HepG2 (cell line): ENCODE measurements around the gene SPACA4. TPM values are rescaled to one million over a fixed set of nuclear protein-coding genes. Genes with fewer than 3 reads are reported as not detected.

Experiments used
- EEA1 ChIP-seq: sonication (generic); formaldehyde crosslinking; IDR thresholded peaks from 2 replicates; pipeline ENCODE4 v1.5.1; 2020; ENCODE audit warnings: mild to moderate bottlenecking, missing genetic modification reagents, borderline replicate concordance
- FOXP4 ChIP-seq: sonication (generic); formaldehyde crosslinking; IDR thresholded peaks from 2 replicates; pipeline ENCODE4 v1.4.0; 2020; ENCODE audit warnings: missing genetic modification reagents
- HNF4G ChIP-seq, 2 experiments: sonication (generic) in 1 of 2; formaldehyde crosslinking in 1 of 2; IDR thresholded peaks; 2 replicates each; pipeline versions ENCODE4 v1.4.0 to v1.6.1; 2011 to 2020; ENCODE audit warnings: borderline replicate concordance in 2 of 2, low read depth in 2 of 2, mild to moderate bottlenecking in 2 of 2, low read length in 1 of 2, missing genetic modification reagents in 1 of 2, moderate library complexity in 1 of 2
- NR1H2 ChIP-seq: sonication (generic); formaldehyde crosslinking; IDR thresholded peaks from 2 replicates; pipeline ENCODE4 v1.8.1; 2022; ENCODE audit warnings: low read depth, missing genetic modification reagents, borderline replicate concordance
- REXO4 ChIP-seq: sonication (generic); formaldehyde crosslinking; IDR thresholded peaks from 2 replicates; pipeline ENCODE4 v1.8.0; 2022; ENCODE audit warnings: missing genetic modification reagents, mild to moderate bottlenecking, borderline replicate concordance
- TBL1XR1 ChIP-seq: fragments of 150-350 bp; IDR thresholded peaks from 2 replicates; pipeline ENCODE4 v1.6.1; 2014; ENCODE audit warnings: borderline replicate concordance, low read length; ENCODE audit not compliant: partially characterized antibody
- ZBTB49 ChIP-seq: sonication (generic); formaldehyde crosslinking; IDR thresholded peaks from 2 replicates; pipeline ENCODE4 v1.4.0; 2020; ENCODE audit warnings: missing genetic modification reagents, borderline replicate concordance
- ZC3H4 ChIP-seq: sonication (generic); formaldehyde crosslinking; IDR thresholded peaks from 2 replicates; pipeline ENCODE4 v1.4.0; 2020; ENCODE audit warnings: missing genetic modification reagents, borderline replicate concordance
- ZFP1 ChIP-seq: IDR thresholded peaks from 2 replicates; pipeline ENCODE4 v1.6.1; 2016
- ZNF207 ChIP-seq: fragments of 450-650 bp; IDR thresholded peaks from 2 replicates; pipeline ENCODE4 v1.6.1; 2016; ENCODE audit warnings: antibody characterized with exemption, borderline replicate concordance
- ZNF276 ChIP-seq: sonication (generic); formaldehyde crosslinking; IDR thresholded peaks from 2 replicates; pipeline ENCODE4 v1.4.0; 2020; ENCODE audit warnings: mild to moderate bottlenecking, low read depth, missing genetic modification reagents
- ZNF747 ChIP-seq: sonication (generic); formaldehyde crosslinking; IDR thresholded peaks from 2 replicates; pipeline ENCODE4 v1.8.1; 2023; ENCODE audit warnings: missing genetic modification reagents, mild to moderate bottlenecking, borderline replicate concordance
- ZNF768 ChIP-seq: sonication (generic); formaldehyde crosslinking; IDR thresholded peaks from 2 replicates; pipeline ENCODE4 v1.4.0; 2020; ENCODE audit warnings: missing genetic modification reagents
- ZNF878 ChIP-seq: sonication (generic); formaldehyde crosslinking; IDR thresholded peaks from 2 replicates; pipeline ENCODE4 v1.8.1; 2023; ENCODE audit warnings: mild to moderate bottlenecking, missing genetic modification reagents, moderate library complexity
- ZNF891 ChIP-seq: sonication (generic); formaldehyde crosslinking; IDR thresholded peaks from 2 replicates; pipeline ENCODE4 v1.5.0; 2020; ENCODE audit warnings: mild to moderate bottlenecking, missing genetic modification reagents
- polyA plus RNA-seq, 8 experiments: library from polyadenylated mRNA; depleted of rRNA in 3 of 8; stranded (reverse) in 7 of 8; unstranded in 1 of 8; fragments of >200 nt; fragmentation: Illumina TruSeq in 4 of 8; extraction: Trizol in 4 of 8; gene quantifications; 2 replicates each; pipeline versions ENCODE4 v1.2.1 to v1.2.3, GENCODE V29; 2011 to 2016; ENCODE audit warnings: low read depth in 4 of 8, missing spikeins in 1 of 8, mixed read lengths in 1 of 8; ENCODE audit not compliant: insufficient read depth in 1 of 8
- total RNA-seq, 5 experiments: library from RNA; depleted of rRNA; stranded (reverse); fragments of >200 nt; fragmentation: Illumina TruSeq; extraction: Trizol; gene quantifications; 2 replicates each; pipeline ENCODE4 v1.2.3, GENCODE V29; 2016; ENCODE audit warnings: low read depth in 1 of 5
- TF ChIP-seq, protein P1 (sequence below): sonication (generic); formaldehyde crosslinking; IDR thresholded peaks from 2 replicates; pipeline ENCODE4 v1.4.0; 2020; ENCODE audit warnings: mild to moderate bottlenecking, low read depth, missing genetic modification reagents
- TF ChIP-seq, protein P2 (sequence below): sonication (generic); formaldehyde crosslinking; IDR thresholded peaks from 2 replicates; pipeline ENCODE4 v1.4.0; 2020; ENCODE audit warnings: missing genetic modification reagents, mild to moderate bottlenecking, borderline replicate concordance
- TF ChIP-seq, protein P3 (sequence below): sonication (generic); formaldehyde crosslinking; IDR thresholded peaks from 2 replicates; pipeline ENCODE4 v1.8.0; 2022; ENCODE audit warnings: missing genetic modification reagents, mild to moderate bottlenecking, moderate library complexity, borderline replicate concordance

Gene SPACA4
- total and polyA plus RNA-seq, 2 of the 13 experiments (the other 11 are each of a cell fraction or from before 2014, with no cell fraction given), result not detected

GRCh38 chr19:48637449-48637947 lies 31.0 kb downstream of the SPACA4 start (continued):
- TF ChIP-seq ZNF747 (CRISPR knock-in tag), result no peak
- TF ChIP-seq ZC3H4 (CRISPR knock-in tag), result no peak
- TF ChIP-seq REXO4 (CRISPR knock-in tag), result no peak
- no peak for TF ChIP-seq ZBTB49 (CRISPR knock-in tag)
- no peak for TF ChIP-seq TBL1XR1
- peak; percentile 40; the same call in 1 of the 2 replicates for TF ChIP-seq ZFP1 (CRISPR knock-in tag)
- TF ChIP-seq, protein P1, sequence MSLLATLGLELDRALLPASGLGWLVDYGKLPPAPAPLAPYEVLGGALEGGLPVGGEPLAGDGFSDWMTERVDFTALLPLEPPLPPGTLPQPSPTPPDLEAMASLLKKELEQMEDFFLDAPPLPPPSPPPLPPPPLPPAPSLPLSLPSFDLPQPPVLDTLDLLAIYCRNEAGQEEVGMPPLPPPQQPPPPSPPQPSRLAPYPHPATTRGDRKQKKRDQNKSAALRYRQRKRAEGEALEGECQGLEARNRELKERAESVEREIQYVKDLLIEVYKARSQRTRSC (CRISPR knock-in tag), result peak; percentile 86
- no peak for TF ChIP-seq NR1H2
- TF ChIP-seq FOXP4 (CRISPR knock-in tag), result peak; percentile 12; the same call in 1 of the 2 replicates
- TF ChIP-seq ZNF891 (CRISPR knock-in tag), result no peak
- peak; percentile 86 for TF ChIP-seq ZNF878
- TF ChIP-seq HNF4G (IDR thresholded peaks at IDR 0.05; ENCODE audit: borderline replicate concordance, low read depth, low read length), result no peak
- no peak for TF ChIP-seq HNF4G (CRISPR knock-in tag; IDR thresholded peaks at IDR 0.05; ENCODE audit: borderline replicate concordance, low read depth)
- TF ChIP-seq EEA1 (CRISPR knock-in tag), result no peak; the same call in 1 of the 2 replicates
- TF ChIP-seq, protein P2, sequence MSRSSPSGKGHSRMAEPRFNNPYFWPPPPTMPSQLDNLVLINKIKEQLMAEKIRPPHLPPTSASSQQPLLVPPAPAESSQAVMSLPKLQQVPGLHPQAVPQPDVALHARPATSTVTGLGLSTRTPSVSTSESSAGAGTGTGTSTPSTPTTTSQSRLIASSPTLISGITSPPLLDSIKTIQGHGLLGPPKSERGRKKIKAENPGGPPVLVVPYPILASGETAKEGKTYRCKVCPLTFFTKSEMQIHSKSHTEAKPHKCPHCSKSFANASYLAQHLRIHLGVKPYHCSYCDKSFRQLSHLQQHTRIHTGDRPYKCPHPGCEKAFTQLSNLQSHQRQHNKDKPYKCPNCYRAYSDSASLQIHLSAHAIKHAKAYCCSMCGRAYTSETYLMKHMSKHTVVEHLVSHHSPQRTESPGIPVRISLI, result peak; percentile 86; the same call in 1 of the 2 replicates
- no peak for TF ChIP-seq ZNF207
- TF ChIP-seq, protein P3, sequence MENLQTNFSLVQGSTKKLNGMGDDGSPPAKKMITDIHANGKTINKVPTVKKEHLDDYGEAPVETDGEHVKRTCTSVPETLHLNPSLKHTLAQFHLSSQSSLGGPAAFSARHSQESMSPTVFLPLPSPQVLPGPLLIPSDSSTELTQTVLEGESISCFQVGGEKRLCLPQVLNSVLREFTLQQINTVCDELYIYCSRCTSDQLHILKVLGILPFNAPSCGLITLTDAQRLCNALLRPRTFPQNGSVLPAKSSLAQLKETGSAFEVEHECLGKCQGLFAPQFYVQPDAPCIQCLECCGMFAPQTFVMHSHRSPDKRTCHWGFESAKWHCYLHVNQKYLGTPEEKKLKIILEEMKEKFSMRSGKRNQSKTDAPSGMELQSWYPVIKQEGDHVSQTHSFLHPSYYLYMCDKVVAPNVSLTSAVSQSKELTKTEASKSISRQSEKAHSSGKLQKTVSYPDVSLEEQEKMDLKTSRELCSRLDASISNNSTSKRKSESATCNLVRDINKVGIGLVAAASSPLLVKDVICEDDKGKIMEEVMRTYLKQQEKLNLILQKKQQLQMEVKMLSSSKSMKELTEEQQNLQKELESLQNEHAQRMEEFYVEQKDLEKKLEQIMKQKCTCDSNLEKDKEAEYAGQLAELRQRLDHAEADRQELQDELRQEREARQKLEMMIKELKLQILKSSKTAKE (CRISPR knock-in tag), result peak; percentile 62; the same call in 1 of the 2 replicates
- peak; percentile 31; the same call in 1 of the 2 replicates for TF ChIP-seq ZNF768 (CRISPR knock-in tag)
- TF ChIP-seq ZNF276 (CRISPR knock-in tag), result peak; percentile 92
